IMR-90 (cell line): ENCODE results near the gene MSLN. TPM values are rescaled to one million over a fixed set of nuclear protein-coding genes. Genes with fewer than 3 reads are reported as not detected.

Experiments
- ATAC-seq: fragments of 200-7000 bp; cut with Tn5 transposase; 2 replicates; pipeline ENCODE4 v1.9.1; 2020; ENCODE audit warnings: low read depth, mild to moderate bottlenecking, moderate library complexity
- BruUV-seq: library from RNA; stranded (reverse); fragments of 400-500 nt; replicated peaks from 2 replicates; lab custom pipeline; 2021; lab: Mats Ljungman, UMichigan
- CTCF ChIA-PET: fragments of 300-600 bp; formaldehyde crosslinking; extraction: SDS; loops from one replicate; lab custom pipeline; 2021; ENCODE audit warnings: antibody characterized with exemption; lab: Yijun Ruan, JAX
- POLR2A ChIA-PET: fragments of 300-600 bp; sonication (Branson Sonifier 250); formaldehyde crosslinking; loops from one replicate; lab custom pipeline; 2022; ENCODE audit warnings: antibody characterized with exemption; ENCODE audit not compliant: unreplicated experiment; lab: Charles Lee
- DNase-seq: peaks from one replicate; pipeline ENCODE4 v3.0.0; 2013
- H2AFZ ChIP-seq: replicated peaks from 2 replicates; pipeline ENCODE3; 2013; ENCODE audit warnings: low read length, mild to moderate bottlenecking; ENCODE audit not compliant: poor library complexity
- H2AK5ac ChIP-seq: 2 replicates; pipeline ENCODE4 v1.6.1; 2013; ENCODE audit warnings: low read depth, low read length, inconsistent platforms
- H2AK9ac ChIP-seq: replicated peaks from 2 replicates; pipeline ENCODE3; 2013; ENCODE audit warnings: mild to moderate bottlenecking, low read depth, low read length, moderate library complexity; ENCODE audit not compliant: poor library complexity
- H2BK120ac ChIP-seq: 2 replicates; pipeline ENCODE4 v1.6.1; 2013; ENCODE audit warnings: low read depth, low read length, inconsistent platforms
- H2BK15ac ChIP-seq: 3 replicates; pipeline ENCODE4 v1.6.1; 2013; ENCODE audit warnings: low read depth, low read length, inconsistent platforms
- H2BK20ac ChIP-seq: 2 replicates; pipeline ENCODE4 v1.6.1; 2013; ENCODE audit warnings: low read depth, mild to moderate bottlenecking, inconsistent platforms, low read length, moderate library complexity
- H2BK5ac ChIP-seq: 2 replicates; pipeline ENCODE4 v1.6.1; 2013; ENCODE audit warnings: mild to moderate bottlenecking, low read depth, low read length, inconsistent platforms; ENCODE audit not compliant: poor library complexity, severe bottlenecking
- H3K14ac ChIP-seq: replicated peaks from 2 replicates; pipeline ENCODE4 v1.6.1; 2013; ENCODE audit warnings: low read depth, low read length, inconsistent platforms
- H3K18ac ChIP-seq: 2 replicates; pipeline ENCODE4 v1.6.1; 2013; ENCODE audit warnings: low read depth, low read length, control low read depth
- H3K23ac ChIP-seq: 2 replicates; pipeline ENCODE4 v1.6.1; 2013; ENCODE audit warnings: low read depth, low read length, inconsistent platforms
- H3K27ac ChIP-seq: 2 replicates; pipeline ENCODE4 v1.5.1; 2013; ENCODE audit warnings: mild to moderate bottlenecking, control low read depth, low read length; ENCODE audit not compliant: insufficient read depth
- H3K27me3 ChIP-seq: 2 replicates; pipeline ENCODE4 v1.6.1; 2013; ENCODE audit warnings: low read length; ENCODE audit not compliant: control insufficient read depth, insufficient read depth
- H3K36me3 ChIP-seq: 2 replicates; pipeline ENCODE4 v1.6.1; 2013; ENCODE audit warnings: low read length, mixed read lengths; ENCODE audit not compliant: control insufficient read depth, insufficient read depth
- H3K4ac ChIP-seq: 2 replicates; pipeline ENCODE4 v1.6.1; 2013; ENCODE audit warnings: low read depth, low read length, inconsistent platforms
- H3K4me1 ChIP-seq: 2 replicates; pipeline ENCODE4 v1.6.1; 2013; ENCODE audit warnings: low read length, mixed read lengths; ENCODE audit not compliant: control insufficient read depth, insufficient read depth
- H3K4me2 ChIP-seq: 2 replicates; pipeline ENCODE4 v1.6.1; 2013; ENCODE audit warnings: low read depth, mild to moderate bottlenecking, control low read depth, low read length, moderate library complexity
- H3K4me3 ChIP-seq: 2 replicates; pipeline ENCODE4 v1.5.1; 2013; ENCODE audit warnings: low read depth, mild to moderate bottlenecking, control low read depth, low read length, moderate library complexity; ENCODE audit not compliant: insufficient read depth
- H3K56ac ChIP-seq: 2 replicates; pipeline ENCODE4 v1.6.1; 2013; ENCODE audit warnings: low read length, inconsistent platforms; ENCODE audit not compliant: insufficient read depth; ENCODE audit errors: extremely low read depth
- H3K79me1 ChIP-seq, 2 experiments: 2 replicates each; pipeline ENCODE4 v1.6.1; 2013; ENCODE audit warnings: low read length in 2 of 2, inconsistent platforms in 1 of 2, low read depth in 1 of 2
- H3K9ac ChIP-seq: 2 replicates; pipeline ENCODE4 v1.6.1; 2013; ENCODE audit warnings: low read depth, low read length, control low read depth
- H3K9me1 ChIP-seq: 2 replicates; pipeline ENCODE4 v1.6.1; 2013; ENCODE audit warnings: low read length, inconsistent platforms; ENCODE audit not compliant: insufficient read depth
- H3K9me3 ChIP-seq: 2 replicates; pipeline ENCODE4 v1.6.1; 2013; ENCODE audit warnings: low read length; ENCODE audit not compliant: control insufficient read depth, insufficient read depth
- H4K20me1 ChIP-seq: 2 replicates; pipeline ENCODE4 v1.6.1; 2013; ENCODE audit warnings: low read length, inconsistent platforms; ENCODE audit not compliant: insufficient read depth
- H4K5ac ChIP-seq: 2 replicates; pipeline ENCODE4 v1.6.1; 2013; ENCODE audit warnings: mild to moderate bottlenecking, low read depth, low read length, control low read depth
- H4K8ac ChIP-seq, 2 experiments: 2 replicates each; pipeline ENCODE4 v1.6.1; 2013; ENCODE audit warnings: low read depth in 2 of 2, low read length in 2 of 2, control low read depth in 1 of 2, inconsistent platforms in 1 of 2
- H4K91ac ChIP-seq: 2 replicates; pipeline ENCODE4 v1.6.1; 2013; ENCODE audit warnings: low read depth, low read length, inconsistent platforms; ENCODE audit not compliant: insufficient read depth
- BHLHE40 ChIP-seq: fragments of 150-350 bp; IDR thresholded peaks from 2 replicates; pipeline ENCODE4 v1.6.1; 2016; ENCODE audit warnings: mild to moderate bottlenecking, low read depth, low read length
- CEBPB ChIP-seq: IDR thresholded peaks from 2 replicates; pipeline ENCODE4 v1.6.1; 2012; ENCODE audit warnings: low read depth, low read length, improper control_type of control experiment
- CHD1 ChIP-seq: IDR thresholded peaks from 2 replicates; pipeline ENCODE4 v1.6.1; 2012; ENCODE audit warnings: low read depth, low read length, improper control_type of control experiment
- CTCF ChIP-seq: conservative IDR thresholded peaks from 2 replicates; pipeline ENCODE4 v1.5.1; 2012; ENCODE audit warnings: mild to moderate bottlenecking, low read depth, low read length, improper control_type of control experiment
- FOS ChIP-seq: fragments of 150-350 bp; IDR thresholded peaks from 2 replicates; pipeline ENCODE4 v1.6.1; 2016; ENCODE audit warnings: low read depth, low read length
- MAZ ChIP-seq: IDR thresholded peaks from 2 replicates; pipeline ENCODE4 v1.6.1; 2012; ENCODE audit warnings: low read depth, mild to moderate bottlenecking, low read length, improper control_type of control experiment, moderate library complexity, borderline replicate concordance
- MXI1 ChIP-seq: IDR thresholded peaks from 2 replicates; pipeline ENCODE4 v1.6.1; 2012; ENCODE audit warnings: low read depth, mild to moderate bottlenecking, low read length, moderate library complexity, borderline replicate concordance
- POLR2A ChIP-seq: IDR thresholded peaks from 2 replicates; pipeline ENCODE4 v1.6.1; 2012; ENCODE audit warnings: mild to moderate bottlenecking, low read depth, low read length
- WGBS, 2 experiments: methylation state at CpG; one replicate each; pipeline versions ENCODE4 v1.1.5 to v1.1.7; 2013; ENCODE audit warnings: missing lambda C conversion rate in 2 of 2; ENCODE audit not compliant: insufficient read length in 1 of 2; ENCODE audit errors: extremely low coverage in 2 of 2; 5-methylcytosine and 5-hydroxymethylcytosine counted together
- dilution Hi-C: fragments of 300-500 bp; cut with HindIII; formaldehyde crosslinking; loops from one replicate; pipeline ENCODE4 v1.14.3; 2018; ENCODE audit warnings: low sequenced_read_pairs; ENCODE audit not compliant: unreplicated experiment
- in situ Hi-C: fragments of 300-500 bp; cut with MboI; formaldehyde crosslinking; loops from 3 replicates; pipeline ENCODE4 v1.14.3; 2019; ENCODE audit warnings: low sequenced_read_pairs, inconsistent platforms, mixed read lengths
- intact Hi-C: fragments of 100-400 bp; cut with micrococcal nuclease; formaldehyde crosslinking; loops from 2 replicates; pipeline ENCODE4 v1.10.0; 2022
- polyA plus RNA-seq, 3 experiments: library from polyadenylated mRNA; depleted of rRNA; stranded (reverse); fragments of >200 nt; gene quantifications; 2 replicates each; pipeline ENCODE4 v1.2.3, GENCODE V29; 2012; ENCODE audit warnings: low replicate concordance in 1 of 3
- total RNA-seq: library from RNA; depleted of rRNA; stranded (reverse); fragments of >200 nt; gene quantifications from 2 replicates; pipeline ENCODE4 v1.2.3, GENCODE V29; 2012

Gene MSLN
- total and polyA plus RNA-seq, 2 of the 4 experiments (the other 2 are of a cell fraction): 0.14 TPM; not detected in 1

- no peak for TF ChIP-seq CEBPB
Observed at GRCh38 chr16:761625-762513, 1.3 kb downstream of the MSLN start (continued).

- ChIA-PET CTCF (no interaction called here), POLR2A (no interaction called here)
- no peak overlapping the region for H3K56ac ChIP-seq
- no peak overlapping the region for H2AFZ ChIP-seq
- no peaks in the 10 kb centered on the region for H3K79me1 ChIP-seq
- no peak overlapping the region for H4K5ac ChIP-seq
- no peak overlapping the region for H2BK20ac ChIP-seq
- H2BK120ac ChIP-seq: no peak overlapping the region
- no peaks in the 10 kb centered on the region for H3K36me3 ChIP-seq
- WGBS, 2 experiments: no CpG with 5 or more reads among the region's 17 CpGs
- dilution Hi-C loops: no loop called here
- H4K8ac ChIP-seq: no peak overlapping the region
- H3K27ac ChIP-seq: no peak overlapping the region
- no peak overlapping the region for H3K14ac ChIP-seq
- H3K9me1 ChIP-seq: no peaks in the 10 kb centered on the region
- no peak for ATAC-seq
- no peak overlapping the region for H3K23ac ChIP-seq
- no peak overlapping the region for H2BK5ac ChIP-seq
- in situ Hi-C loops: no loop called here
- no peak overlapping the region for H3K9ac ChIP-seq
- intact Hi-C loops: no loop called here
- H3K4me3 ChIP-seq: no peak overlapping the region
- no peaks in the 10 kb centered on the region for H4K20me1 ChIP-seq
- no peak for TF ChIP-seq CHD1
- no peak for TF ChIP-seq CTCF
- no peak for TF ChIP-seq CEBPB
- no peak for TF ChIP-seq FOS
- TF ChIP-seq POLR2A: no peak
- no peak for TF ChIP-seq BHLHE40
- TF ChIP-seq MXI1: no peak
- TF ChIP-seq MAZ: no peak
- H2BK15ac ChIP-seq: no peak overlapping the region
- H2AK5ac ChIP-seq: no peak overlapping the region
- no peak for DNase-seq
- H3K9me3 ChIP-seq: no peaks in the 10 kb centered on the region
- no peak overlapping the region for H2AK9ac ChIP-seq
- H3K4me1 ChIP-seq: no peaks in the 10 kb centered on the region
- peaks cover 4% of the 10 kb centered on the region; the same call in 1 of the 2 replicates for H3K27me3 ChIP-seq
- no peak overlapping the region for H3K4ac ChIP-seq
- H4K91ac ChIP-seq: no peak overlapping the region
- H3K18ac ChIP-seq: no peak overlapping the region
- no TSS peak for BruUV-seq
- H3K4me2 ChIP-seq: no peak overlapping the region
Observed at GRCh38 chr16:762595-763268, 2.2 kb downstream of the MSLN start.
